KMS-11 (cell line): ENCODE data around the gene ALX3.
"Not testable (repeated sequence)": the region's sequence is repeated elsewhere in the genome, so short reads cannot be mapped to it uniquely, and the experiment has no call there.

Experiments
- H2AFZ ChIP-seq: fragments of 200-600 bp; sonication (generic); 2 replicates; pipeline ENCODE4 v1.6.1; 2016; ENCODE audit warnings: antibody characterized with exemption, mixed run types, low read depth
- H3K27ac ChIP-seq: fragments of 200-600 bp; sonication (generic); 2 replicates; pipeline ENCODE4 v1.6.1; 2016; ENCODE audit warnings: mild to moderate bottlenecking, mixed run types
- H3K27me3 ChIP-seq: fragments of 200-600 bp; sonication (generic); 2 replicates; pipeline ENCODE4 v1.6.1; 2017; ENCODE audit warnings: mild to moderate bottlenecking, low read depth, mixed run types, moderate library complexity; ENCODE audit not compliant: insufficient read depth
- H3K36me3 ChIP-seq: fragments of 200-600 bp; sonication (generic); 2 replicates; pipeline ENCODE4 v1.6.1; 2017; ENCODE audit warnings: mild to moderate bottlenecking, mixed run types; ENCODE audit not compliant: insufficient read depth
- H3K4me1 ChIP-seq: fragments of 200-600 bp; sonication (generic); 2 replicates; pipeline ENCODE4 v1.6.1; 2016; ENCODE audit warnings: mild to moderate bottlenecking, low read depth, mixed run types; ENCODE audit not compliant: poor library complexity, severe bottlenecking
- H3K4me2 ChIP-seq: fragments of 200-600 bp; sonication (generic); 2 replicates; pipeline ENCODE4 v1.7.0; 2016; ENCODE audit warnings: mild to moderate bottlenecking, mixed run types
- H3K4me3 ChIP-seq: fragments of 200-600 bp; sonication (generic); IDR thresholded peaks from 2 replicates; pipeline ENCODE4 v1.6.1; 2017; ENCODE audit warnings: low read depth, low read length, mixed read lengths; ENCODE audit not compliant: insufficient read depth
- H3K79me2 ChIP-seq: fragments of 200-600 bp; sonication (generic); 2 replicates; pipeline ENCODE4 v1.6.1; 2016; ENCODE audit warnings: low read depth, mixed run types; ENCODE audit not compliant: insufficient read depth
- H3K9ac ChIP-seq: fragments of 200-600 bp; sonication (generic); 2 replicates; pipeline ENCODE4 v1.6.1; 2016; ENCODE audit warnings: mild to moderate bottlenecking, mixed run types
- H4K20me1 ChIP-seq: fragments of 200-600 bp; sonication (generic); 2 replicates; pipeline ENCODE4 v1.6.1; 2016; ENCODE audit warnings: mild to moderate bottlenecking, mixed run types; ENCODE audit not compliant: insufficient read depth
- TF ChIP-seq, protein P1 (sequence below): fragments of 200-600 bp; sonication (generic); conservative IDR thresholded peaks from 2 replicates; pipeline ENCODE4 v1.6.1; 2017; ENCODE audit warnings: low read depth, mild to moderate bottlenecking, antibody characterized with exemption, low read length, moderate library complexity, mixed read lengths

The ALX3 gene

DNA sequence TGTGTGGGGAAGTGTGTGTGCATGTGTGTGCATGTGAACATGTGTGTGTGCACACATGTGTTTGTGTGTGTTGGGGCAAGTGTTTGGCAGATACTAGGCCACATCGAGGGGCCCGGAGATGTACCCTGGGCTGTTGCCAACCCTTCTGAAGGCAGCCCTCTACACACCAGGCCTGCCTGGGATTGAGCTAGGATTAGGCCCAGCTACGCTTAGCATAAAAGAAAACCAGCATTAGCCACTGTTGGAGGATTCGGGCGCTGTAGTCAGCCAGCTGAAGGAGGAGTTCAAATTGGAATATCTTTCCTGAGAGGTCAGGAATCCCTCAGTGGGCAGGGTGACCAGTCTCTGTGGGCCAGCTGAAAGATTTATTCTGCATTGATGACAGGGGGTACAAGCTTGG lies 10.6 kb upstream of the ALX3 start:
- peaks cover 10% of the 10 kb centered on the region; the same call in 1 of the 2 replicates for H3K27me3 ChIP-seq
- TF ChIP-seq, protein P1, sequence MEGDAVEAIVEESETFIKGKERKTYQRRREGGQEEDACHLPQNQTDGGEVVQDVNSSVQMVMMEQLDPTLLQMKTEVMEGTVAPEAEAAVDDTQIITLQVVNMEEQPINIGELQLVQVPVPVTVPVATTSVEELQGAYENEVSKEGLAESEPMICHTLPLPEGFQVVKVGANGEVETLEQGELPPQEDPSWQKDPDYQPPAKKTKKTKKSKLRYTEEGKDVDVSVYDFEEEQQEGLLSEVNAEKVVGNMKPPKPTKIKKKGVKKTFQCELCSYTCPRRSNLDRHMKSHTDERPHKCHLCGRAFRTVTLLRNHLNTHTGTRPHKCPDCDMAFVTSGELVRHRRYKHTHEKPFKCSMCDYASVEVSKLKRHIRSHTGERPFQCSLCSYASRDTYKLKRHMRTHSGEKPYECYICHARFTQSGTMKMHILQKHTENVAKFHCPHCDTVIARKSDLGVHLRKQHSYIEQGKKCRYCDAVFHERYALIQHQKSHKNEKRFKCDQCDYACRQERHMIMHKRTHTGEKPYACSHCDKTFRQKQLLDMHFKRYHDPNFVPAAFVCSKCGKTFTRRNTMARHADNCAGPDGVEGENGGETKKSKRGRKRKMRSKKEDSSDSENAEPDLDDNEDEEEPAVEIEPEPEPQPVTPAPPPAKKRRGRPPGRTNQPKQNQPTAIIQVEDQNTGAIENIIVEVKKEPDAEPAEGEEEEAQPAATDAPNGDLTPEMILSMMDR = no peak

DNA sequence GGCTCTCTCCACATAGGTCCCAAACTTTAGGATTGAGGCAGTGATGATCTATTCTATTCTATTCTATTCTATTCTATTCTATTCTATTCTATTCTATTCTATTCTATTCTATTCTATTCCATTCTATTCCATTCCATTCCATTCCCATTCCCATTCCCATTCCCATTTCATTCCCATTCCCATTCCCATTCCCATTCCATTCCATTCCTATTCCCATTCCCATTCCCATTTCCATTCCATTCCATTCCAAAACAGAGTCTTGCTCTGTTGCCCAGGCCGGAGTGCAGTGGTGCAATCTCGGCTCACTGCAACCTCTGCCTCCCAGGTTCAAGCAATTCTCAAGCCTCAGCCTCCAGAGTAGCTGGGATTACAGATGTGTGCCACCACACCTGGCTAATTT lies 9.5 kb upstream of the ALX3 start:
- H3K4me1 ChIP-seq, H3K4me2 ChIP-seq, H2AFZ ChIP-seq, H3K36me3 ChIP-seq, H3K79me2 ChIP-seq, H3K4me3 ChIP-seq, H3K27me3 ChIP-seq, H3K9ac ChIP-seq, H4K20me1 ChIP-seq, H3K27ac ChIP-seq: not testable (repeated sequence)

More for the DNA sequence above, 10.6 kb upstream of the ALX3 start:
- no peaks in the 10 kb centered on the region for H3K36me3 ChIP-seq
- H4K20me1 ChIP-seq = no peaks in the 10 kb centered on the region
- no peak overlapping the region for H3K4me3 ChIP-seq
- no peak overlapping the region for H2AFZ ChIP-seq
- H3K79me2 ChIP-seq = no peaks in the 10 kb centered on the region
- H3K4me1 ChIP-seq = no peaks in the 10 kb centered on the region
- H3K4me2 ChIP-seq = no peak overlapping the region
- H3K27ac ChIP-seq = no peak overlapping the region
- H3K9ac ChIP-seq = no peak overlapping the region

DNA sequence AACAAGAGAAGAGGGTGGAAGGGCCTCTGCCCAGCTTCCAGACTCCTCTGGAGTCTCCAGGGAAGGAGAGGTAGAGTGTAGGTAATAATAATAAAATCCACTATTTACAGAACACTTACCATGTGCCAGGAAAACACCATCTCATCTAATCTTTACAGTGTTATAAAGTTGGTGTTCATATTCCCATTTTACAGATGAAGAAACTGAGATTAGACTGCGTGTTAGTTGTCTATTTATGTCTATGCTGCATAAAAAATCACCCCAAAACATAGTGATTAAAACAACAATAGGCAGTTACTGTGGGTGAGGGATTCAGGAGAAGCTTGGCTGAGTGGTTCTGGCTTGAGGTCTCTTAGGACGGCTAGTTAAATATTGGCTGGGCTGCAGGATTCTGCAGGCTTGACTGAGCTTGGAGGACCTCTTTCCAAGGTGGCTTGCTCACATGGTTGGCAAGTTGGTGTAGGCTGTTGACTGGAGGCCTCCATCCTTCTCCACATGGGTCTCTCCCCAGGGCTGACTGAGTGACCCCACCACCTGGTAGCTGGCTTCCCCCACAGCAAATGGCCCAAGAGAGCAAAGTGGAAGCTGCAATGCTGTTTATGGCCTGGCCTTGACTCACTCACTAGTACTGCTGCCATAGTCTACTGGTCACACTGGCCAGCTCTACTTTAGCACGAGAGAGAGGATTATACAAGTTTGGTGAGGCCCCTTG lies 6.5 kb upstream of the ALX3 start:
- H3K27me3 ChIP-seq = no peaks in the 10 kb centered on the region
- H3K4me2 ChIP-seq = no peak overlapping the region
- no peaks in the 10 kb centered on the region for H3K36me3 ChIP-seq
- H3K27ac ChIP-seq = no peak overlapping the region
- no peaks in the 10 kb centered on the region for H4K20me1 ChIP-seq
- no peak overlapping the region for H2AFZ ChIP-seq
- TF ChIP-seq, protein P1 = no peak
- H3K79me2 ChIP-seq = no peaks in the 10 kb centered on the region
- no peaks in the 10 kb centered on the region for H3K4me1 ChIP-seq
- H3K9ac ChIP-seq = no peak overlapping the region
- H3K4me3 ChIP-seq = no peak overlapping the region

- TF ChIP-seq, protein P1 = no peak
- Histone ChIP-seq H3K4me1 (no peaks in the 10 kb centered on the region), H2AFZ (no peak overlapping the region), H4K20me1 (no peaks in the 10 kb centered on the region), H3K79me2 (no peaks in the 10 kb centered on the region), H3K27me3 (no peaks in the 10 kb centered on the region), H3K36me3 (no peaks in the 10 kb centered on the region), H3K4me2 (no peak overlapping the region), H3K9ac (no peak overlapping the region), H3K27ac (no peak overlapping the region), H3K4me3 (no peak overlapping the region)
Measured at GRCh38 chr1:110074166-110074565, 3.7 kb upstream of the ALX3 start.

DNA sequence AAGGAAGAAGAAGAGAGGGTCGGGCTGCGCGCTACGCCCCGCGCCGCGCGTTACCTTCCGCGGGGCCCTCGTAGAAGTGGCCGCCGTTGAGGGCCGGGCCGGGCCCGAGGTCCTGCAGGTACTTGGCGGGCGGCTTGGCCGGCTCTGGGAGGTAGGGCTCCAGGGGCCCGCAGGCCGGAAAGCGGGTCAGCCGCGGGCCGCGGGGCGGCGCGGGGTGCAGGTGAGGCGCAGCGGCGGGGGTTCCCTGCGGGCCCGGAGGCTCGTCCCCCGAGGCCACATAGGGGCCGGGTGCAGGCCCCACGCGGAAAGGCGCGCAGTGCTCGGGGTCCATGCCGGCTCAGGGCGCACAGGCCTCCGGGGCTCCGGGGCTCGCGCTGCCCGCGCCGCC lies 196 bp downstream of the ALX3 start:
- no peak overlapping the region for H3K9ac ChIP-seq
- no peaks in the 10 kb centered on the region for H4K20me1 ChIP-seq
- no peaks in the 10 kb centered on the region for H3K27me3 ChIP-seq
- H2AFZ ChIP-seq = no peak overlapping the region
- H3K4me2 ChIP-seq = no peak overlapping the region
- TF ChIP-seq, protein P1 = no peak
- no peaks in the 10 kb centered on the region for H3K4me1 ChIP-seq
- H3K27ac ChIP-seq = no peak overlapping the region
- no peaks in the 10 kb centered on the region for H3K36me3 ChIP-seq
- no peak overlapping the region for H3K4me3 ChIP-seq
- no peaks in the 10 kb centered on the region for H3K79me2 ChIP-seq
